ENCODE measurements around the gene ANKRD17. TPM values are rescaled to one million over a fixed set of nuclear protein-coding genes. Genes with fewer than 3 reads are reported as not detected.
"Not testable (repeated sequence)": the region's sequence is repeated elsewhere in the genome, so short reads cannot be mapped to it uniquely, and the experiment has no call there.

The ANKRD17 gene
- total RNA-seq, 1 donor from 2014 or later: 67.3 TPM

GRCh38 chr4:73206236-73206635 lies 52.4 kb downstream of the ANKRD17 start:
- Mint-ChIP-seq H3K4me1 (no peaks in the 10 kb centered on the region), H3K9me3 (peaks cover 57% of the 10 kb centered on the region), H3K27ac (no peak overlapping the region), H3K4me3 (no peak overlapping the region), H3K27me3 (ENCODE audit: insufficient read depth, low read depth) (no peaks in the 10 kb centered on the region), H3K36me3 (peaks cover 59% of the 10 kb centered on the region)
- H3K4me1 ChIP-seq: peaks cover 10% of the 10 kb centered on the region
- H3K27ac ChIP-seq: no peak overlapping the region
- H3K9me3 ChIP-seq (ENCODE audit: low read depth): no peaks in the 10 kb centered on the region
- H3F3A ChIP-seq (ENCODE audit: low read depth): peaks cover 8% of the 10 kb centered on the region
- no peak for DNase-seq (ENCODE audit: low spot score)
- H4K20me1 ChIP-seq (ENCODE audit: low read depth): peaks cover 27% of the 10 kb centered on the region
- H3K79me2 ChIP-seq (ENCODE audit: low read depth): peaks cover 100% of the 10 kb centered on the region
- H2AFZ ChIP-seq (replicated peaks): no peak overlapping the region
- no peaks in the 10 kb centered on the region for H3K36me3 ChIP-seq
- H3K4me2 ChIP-seq: no peak overlapping the region
- H3K4me3 ChIP-seq: no peak overlapping the region
- H3K9ac ChIP-seq: no peak overlapping the region
- TF ChIP-seq CTCF (IDR thresholded peaks at IDR 0.05) (no peak), EZH2phosphoT487 (IDR thresholded peaks at IDR 0.05) (no peak), EZH2 (IDR thresholded peaks at IDR 0.05) (no peak)
- no peaks in the 10 kb centered on the region for H3K27me3 ChIP-seq

GRCh38 chr4:73205482-73205881 lies 53.1 kb downstream of the ANKRD17 start:
- H3K4me1 ChIP-seq: peaks cover 12% of the 10 kb centered on the region
- no peak for DNase-seq (ENCODE audit: low spot score)
- H3K4me3 ChIP-seq: no peak overlapping the region
- no peak overlapping the region for H3K4me3 Mint-ChIP-seq
- H3F3A ChIP-seq (ENCODE audit: low read depth): peaks cover 8% of the 10 kb centered on the region
- H3K36me3 ChIP-seq: no peaks in the 10 kb centered on the region
- H3K36me3 Mint-ChIP-seq: peaks cover 56% of the 10 kb centered on the region
- H3K27ac ChIP-seq: no peak overlapping the region
- no peaks in the 10 kb centered on the region for H3K4me1 Mint-ChIP-seq
- no peak overlapping the region for H3K27ac Mint-ChIP-seq
- peaks cover 32% of the 10 kb centered on the region for H4K20me1 ChIP-seq (ENCODE audit: low read depth)
- H3K9me3 ChIP-seq (ENCODE audit: low read depth): no peaks in the 10 kb centered on the region
- H3K27me3 Mint-ChIP-seq (ENCODE audit: insufficient read depth, low read depth): peaks cover 2% of the 10 kb centered on the region
- H3K9ac ChIP-seq: no peak overlapping the region
- H3K79me2 ChIP-seq (ENCODE audit: low read depth): peaks cover 100% of the 10 kb centered on the region
- TF ChIP-seq CTCF (IDR thresholded peaks at IDR 0.05): no peak
- no peak for TF ChIP-seq EZH2phosphoT487 (IDR thresholded peaks at IDR 0.05)
- no peaks in the 10 kb centered on the region for H3K27me3 ChIP-seq
- no peak overlapping the region for H2AFZ ChIP-seq (replicated peaks)
- H3K9me3 Mint-ChIP-seq: peaks cover 57% of the 10 kb centered on the region
- no peak overlapping the region for H3K4me2 ChIP-seq

- not testable (repeated sequence) for H3K4me3 Mint-ChIP-seq; H3K4me2 ChIP-seq; H3K27me3 Mint-ChIP-seq (ENCODE audit: insufficient read depth, low read depth); H3K27ac ChIP-seq; H3F3A ChIP-seq (ENCODE audit: low read depth); H3K27me3 ChIP-seq; H3K36me3 ChIP-seq; H3K9ac ChIP-seq; H3K27ac Mint-ChIP-seq; H3K4me3 ChIP-seq; DNase-seq (ENCODE audit: low spot score); H3K9me3 ChIP-seq (ENCODE audit: low read depth); H3K4me1 Mint-ChIP-seq; H2AFZ ChIP-seq (replicated peaks)
- Mint-ChIP-seq H3K36me3 (peaks cover 49% of the 10 kb centered on the region), H3K9me3 (peaks cover 46% of the 10 kb centered on the region)
- peaks cover 100% of the 10 kb centered on the region for H3K79me2 ChIP-seq (ENCODE audit: low read depth)
- peaks cover 38% of the 10 kb centered on the region for H4K20me1 ChIP-seq (ENCODE audit: low read depth)
- peaks cover 27% of the 10 kb centered on the region for H3K4me1 ChIP-seq
Measured at GRCh38 chr4:73203976-73204375, 54.6 kb downstream of the ANKRD17 start.

GRCh38 chr4:73197220-73197619 lies 61.4 kb downstream of the ANKRD17 start:
- Histone ChIP-seq H2AFZ (replicated peaks) (no peak overlapping the region), H4K20me1 (ENCODE audit: low read depth) (peaks cover 41% of the 10 kb centered on the region), H3K9me3 (ENCODE audit: low read depth) (no peaks in the 10 kb centered on the region), H3K4me2 (no peak overlapping the region), H3F3A (ENCODE audit: low read depth) (no peaks in the 10 kb centered on the region), H3K27ac (no peak overlapping the region), H3K4me3 (no peak overlapping the region), H3K27me3 (no peaks in the 10 kb centered on the region), H3K4me1 (peaks cover 23% of the 10 kb centered on the region), H3K9ac (no peak overlapping the region), H3K79me2 (ENCODE audit: low read depth) (peaks cover 100% of the 10 kb centered on the region), H3K36me3 (peaks cover 4% of the 10 kb centered on the region)
- Mint-ChIP-seq H3K9me3 (peaks cover under 1% of the 10 kb centered on the region), H3K27ac (no peak overlapping the region), H3K36me3 (peaks cover 12% of the 10 kb centered on the region), H3K27me3 (ENCODE audit: insufficient read depth, low read depth) (peaks cover 2% of the 10 kb centered on the region), H3K4me1 (no peaks in the 10 kb centered on the region), H3K4me3 (no peak overlapping the region)
- TF ChIP-seq CTCF (IDR thresholded peaks at IDR 0.05): no peak
- TF ChIP-seq EZH2 (IDR thresholded peaks at IDR 0.05): no peak
- TF ChIP-seq EZH2phosphoT487 (IDR thresholded peaks at IDR 0.05): no peak
- no peak for DNase-seq (ENCODE audit: low spot score)

Data from neural progenitor cell (in vitro differentiated cells).